IPS-15b (cell line): ENCODE data around the gene TMEM167A.

Experiments
- H3K27me3 ChIP-seq: one replicate; pipeline ENCODE4 v1.6.1; 2013; ENCODE audit warnings: low read length; ENCODE audit not compliant: control insufficient read depth, insufficient read depth
- H3K36me3 ChIP-seq: one replicate; pipeline ENCODE4 v1.6.1; 2013; ENCODE audit warnings: low read length; ENCODE audit not compliant: control insufficient read depth, insufficient read depth
- H3K4me1 ChIP-seq: one replicate; pipeline ENCODE4 v1.6.1; 2013; ENCODE audit warnings: mild to moderate bottlenecking, low read length; ENCODE audit not compliant: control insufficient read depth, insufficient read depth
- H3K4me3 ChIP-seq: one replicate; pipeline ENCODE4 v1.5.1; 2013; ENCODE audit warnings: low read depth, low read length
- H3K9ac ChIP-seq: one replicate; pipeline ENCODE4 v1.6.1; 2013; ENCODE audit warnings: low read depth, mild to moderate bottlenecking, low read length
- H3K9me3 ChIP-seq: one replicate; pipeline ENCODE4 v1.6.1; 2013; ENCODE audit warnings: mild to moderate bottlenecking, low read length; ENCODE audit not compliant: control insufficient read depth, insufficient read depth

The TMEM167A gene

DNA sequence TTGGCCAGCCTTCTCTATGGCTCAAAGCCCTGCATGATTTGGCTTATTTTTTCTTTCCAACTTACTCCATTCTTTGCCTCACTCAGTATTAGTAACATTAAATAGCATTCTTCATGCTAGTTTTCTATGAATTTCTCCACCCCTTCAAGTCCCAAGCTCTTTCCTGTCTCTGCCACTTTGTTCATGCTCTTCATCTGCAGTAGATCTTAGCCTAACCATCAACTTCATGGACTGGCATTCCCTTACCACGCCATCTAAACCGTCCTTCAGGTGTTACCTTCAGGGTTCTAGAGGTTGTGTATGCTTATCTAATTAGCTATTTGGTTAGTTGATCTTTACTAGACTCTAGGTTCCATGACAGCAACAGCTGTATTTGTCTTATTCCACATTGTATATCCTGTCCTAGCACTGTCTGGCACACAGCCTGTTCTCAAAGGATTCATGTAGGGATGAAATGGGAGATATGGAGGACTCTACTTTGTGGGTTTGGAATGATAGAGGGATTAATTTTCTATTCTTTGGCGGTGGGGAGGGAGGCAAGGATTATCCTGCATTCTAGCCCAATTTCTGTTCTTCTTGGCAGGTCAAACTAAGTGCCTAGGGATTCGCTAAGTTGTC, 26.4 kb downstream of the TMEM167A start:
- H3K9me3 ChIP-seq, result no peaks in the 10 kb centered on the region
- H3K9ac ChIP-seq, result no peak overlapping the region
- no peaks in the 10 kb centered on the region for H3K4me1 ChIP-seq
- no peak overlapping the region for H3K4me3 ChIP-seq
- H3K36me3 ChIP-seq, result no peaks in the 10 kb centered on the region
- no peaks in the 10 kb centered on the region for H3K27me3 ChIP-seq

GRCh38 chr5:83049370-83049885, 27.8 kb downstream of the TMEM167A start:
- no peaks in the 10 kb centered on the region for H3K4me1 ChIP-seq
- no peak overlapping the region for H3K9ac ChIP-seq
- H3K27me3 ChIP-seq, result no peaks in the 10 kb centered on the region
- no peaks in the 10 kb centered on the region for H3K9me3 ChIP-seq
- no peak overlapping the region for H3K4me3 ChIP-seq
- no peaks in the 10 kb centered on the region for H3K36me3 ChIP-seq

GRCh38 chr5:83048811-83049210, 28.4 kb downstream of the TMEM167A start:
- H3K9ac ChIP-seq, result no peak overlapping the region
- H3K36me3 ChIP-seq, result no peaks in the 10 kb centered on the region
- no peaks in the 10 kb centered on the region for H3K4me1 ChIP-seq
- no peak overlapping the region for H3K4me3 ChIP-seq
- no peaks in the 10 kb centered on the region for H3K9me3 ChIP-seq
- no peaks in the 10 kb centered on the region for H3K27me3 ChIP-seq

GRCh38 chr5:83048277-83048676, 28.9 kb downstream of the TMEM167A start:
- H3K9ac ChIP-seq, result no peak overlapping the region
- H3K36me3 ChIP-seq, result no peaks in the 10 kb centered on the region
- H3K9me3 ChIP-seq, result no peaks in the 10 kb centered on the region
- no peak overlapping the region for H3K4me3 ChIP-seq
- no peaks in the 10 kb centered on the region for H3K27me3 ChIP-seq
- no peaks in the 10 kb centered on the region for H3K4me1 ChIP-seq

DNA sequence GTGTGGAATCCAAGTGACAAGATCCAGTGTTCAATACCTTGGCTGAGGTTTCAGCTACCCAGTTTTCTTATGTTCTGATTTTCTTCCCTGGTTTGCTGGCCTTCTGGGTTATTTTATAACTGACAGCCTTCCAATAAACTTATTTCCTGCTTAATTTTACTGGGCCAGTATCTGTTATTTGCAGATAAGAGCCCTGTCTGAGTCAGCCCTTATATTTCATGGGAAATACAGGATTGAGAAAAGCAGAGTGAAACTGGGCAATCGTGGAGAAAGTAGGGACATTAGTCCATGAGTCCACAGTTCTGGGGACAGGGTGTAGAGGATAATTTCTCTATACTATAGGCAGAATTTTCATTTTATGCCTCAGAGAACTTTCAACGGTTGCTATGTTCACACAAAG, 32.3 kb downstream of the TMEM167A start:
- Histone ChIP-seq H3K36me3 (no peaks in the 10 kb centered on the region), H3K4me3 (no peak overlapping the region), H3K27me3 (no peaks in the 10 kb centered on the region), H3K9me3 (no peaks in the 10 kb centered on the region), H3K9ac (no peak overlapping the region), H3K4me1 (no peaks in the 10 kb centered on the region)

GRCh38 chr5:83042507-83042906, 34.7 kb downstream of the TMEM167A start:
- Histone ChIP-seq H3K36me3 (no peaks in the 10 kb centered on the region), H3K9ac (no peak overlapping the region), H3K4me3 (no peak overlapping the region), H3K9me3 (no peaks in the 10 kb centered on the region), H3K27me3 (no peaks in the 10 kb centered on the region), H3K4me1 (no peaks in the 10 kb centered on the region)

DNA sequence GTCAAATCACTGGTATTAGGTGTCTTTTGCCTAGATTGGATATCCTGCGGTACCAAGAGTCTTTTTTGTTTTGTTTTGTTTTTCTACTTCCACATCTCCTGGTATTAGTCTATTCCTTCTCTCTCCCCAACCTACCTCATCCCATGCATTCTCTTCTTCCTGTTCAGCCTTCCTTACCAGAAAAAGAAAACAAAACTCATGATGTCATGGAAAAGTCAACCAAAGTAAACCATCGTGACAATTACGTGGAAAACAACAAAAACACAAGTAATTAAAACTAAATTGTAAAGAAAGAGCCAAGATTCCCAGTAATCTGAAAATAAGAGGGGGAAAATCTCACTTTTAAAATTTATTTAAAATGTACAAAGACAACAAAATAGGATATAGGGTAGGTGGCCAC, 38.3 kb downstream of the TMEM167A start:
- Histone ChIP-seq H3K4me1 (peaks cover 14% of the 10 kb centered on the region), H3K36me3 (no peaks in the 10 kb centered on the region), H3K9me3 (no peaks in the 10 kb centered on the region), H3K9ac (no peak overlapping the region), H3K27me3 (no peaks in the 10 kb centered on the region), H3K4me3 (no peak overlapping the region)

DNA sequence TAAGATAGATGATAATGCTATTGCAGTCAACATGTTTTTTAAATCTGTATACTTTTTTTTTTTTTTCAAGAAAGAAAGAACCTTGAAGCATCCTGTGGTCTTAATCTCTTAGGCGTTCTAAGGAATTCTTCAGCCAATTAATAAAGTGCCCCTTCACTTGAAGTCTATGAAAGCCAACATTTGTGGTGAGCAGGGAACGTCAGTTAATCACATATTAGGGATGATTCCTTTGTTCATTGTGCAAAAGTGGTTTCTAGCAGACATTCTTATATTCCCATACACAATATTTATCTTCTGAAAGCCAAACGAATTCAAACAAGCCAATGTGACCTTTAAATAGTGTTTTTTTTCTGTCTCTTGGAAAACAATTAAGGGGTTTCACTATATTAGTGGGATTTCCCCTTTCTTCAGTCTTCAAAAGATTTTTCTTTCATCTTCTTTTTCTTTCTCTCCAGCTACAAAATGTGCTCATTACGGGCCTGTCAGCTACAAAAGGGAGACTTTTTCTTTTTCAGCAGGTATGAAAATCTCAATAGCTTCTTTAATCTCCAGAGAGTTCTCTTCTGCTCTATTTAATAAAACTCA, 40.1 kb downstream of the TMEM167A start:
- Histone ChIP-seq H3K9ac (no peak overlapping the region), H3K4me1 (peaks cover 14% of the 10 kb centered on the region), H3K9me3 (no peaks in the 10 kb centered on the region), H3K27me3 (no peaks in the 10 kb centered on the region), H3K4me3 (no peak overlapping the region), H3K36me3 (no peaks in the 10 kb centered on the region)

- no peak overlapping the region for H3K4me3 ChIP-seq
- no peaks in the 10 kb centered on the region for H3K36me3 ChIP-seq
- H3K9ac ChIP-seq, result no peak overlapping the region
- no peaks in the 10 kb centered on the region for H3K9me3 ChIP-seq
- peaks cover 14% of the 10 kb centered on the region for H3K4me1 ChIP-seq
- no peaks in the 10 kb centered on the region for H3K27me3 ChIP-seq
Measured at GRCh38 chr5:83035373-83036100, 41.7 kb downstream of the TMEM167A start.

DNA sequence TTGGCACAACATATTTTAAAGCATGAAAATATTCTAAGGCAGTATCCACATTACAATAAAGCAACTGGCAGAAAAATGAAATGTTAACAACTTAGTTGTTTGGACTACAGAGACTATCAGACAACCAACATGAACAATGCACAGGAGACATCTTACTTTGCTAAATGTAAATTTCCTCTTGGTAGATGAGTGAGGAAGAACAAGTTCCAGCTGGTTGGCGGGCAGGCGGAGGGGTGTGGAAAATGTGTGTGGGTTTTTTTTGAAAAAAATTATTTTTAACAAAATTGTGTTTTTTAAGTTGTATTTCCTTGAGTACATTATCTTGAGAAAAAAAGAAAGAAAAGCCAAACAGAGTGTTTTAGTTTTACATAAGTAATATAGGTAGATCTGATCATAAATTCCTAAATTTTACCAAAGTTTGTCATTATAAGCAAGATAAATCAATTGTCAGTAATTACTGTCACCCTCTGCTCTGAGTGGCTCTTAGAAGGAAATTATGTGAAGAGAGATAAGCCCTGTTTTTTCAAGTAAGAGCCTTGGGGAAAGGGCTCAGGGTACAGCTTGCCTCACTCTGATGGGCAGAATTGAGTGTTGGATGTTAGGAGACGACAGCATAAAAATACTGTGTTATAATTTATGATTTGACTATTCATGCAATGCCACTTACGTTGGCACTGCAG, 42.5 kb downstream of the TMEM167A start:
- Histone ChIP-seq H3K4me3 (no peak overlapping the region), H3K36me3 (no peaks in the 10 kb centered on the region), H3K27me3 (no peaks in the 10 kb centered on the region), H3K9me3 (no peaks in the 10 kb centered on the region), H3K9ac (no peak overlapping the region), H3K4me1 (peaks cover 14% of the 10 kb centered on the region)

GRCh38 chr5:83034036-83034435, 43.2 kb downstream of the TMEM167A start:
- Histone ChIP-seq H3K9me3 (no peaks in the 10 kb centered on the region), H3K4me1 (peaks cover 14% of the 10 kb centered on the region), H3K9ac (no peak overlapping the region), H3K36me3 (no peaks in the 10 kb centered on the region), H3K27me3 (no peaks in the 10 kb centered on the region), H3K4me3 (no peak overlapping the region)
